ENCODE results near the gene FOXO3. TPM values are rescaled to one million over a fixed set of nuclear protein-coding genes. Genes with fewer than 3 reads are reported as not detected.

FOXO3 gene
- total RNA-seq, 4 donors from 2014 or later: 110 to 176 (median 139) TPM

GRCh38 chr6:108697561-108698161 is 136.9 kb downstream of the FOXO3 start:
- WGBS, 2 donors: 68 to 85% methylated on average over 15 of the region's 15 CpGs

GRCh38 chr6:108698593-108699289 is 138.0 kb downstream of the FOXO3 start:
- peak in 1 of 2 donors; percentile 68 for DNase-seq (ENCODE audit: low spot score in 2 of 2)
- TF ChIP-seq POLR2A (IDR thresholded peaks at IDR 0.05): no peak
- TF ChIP-seq, protein P1, sequence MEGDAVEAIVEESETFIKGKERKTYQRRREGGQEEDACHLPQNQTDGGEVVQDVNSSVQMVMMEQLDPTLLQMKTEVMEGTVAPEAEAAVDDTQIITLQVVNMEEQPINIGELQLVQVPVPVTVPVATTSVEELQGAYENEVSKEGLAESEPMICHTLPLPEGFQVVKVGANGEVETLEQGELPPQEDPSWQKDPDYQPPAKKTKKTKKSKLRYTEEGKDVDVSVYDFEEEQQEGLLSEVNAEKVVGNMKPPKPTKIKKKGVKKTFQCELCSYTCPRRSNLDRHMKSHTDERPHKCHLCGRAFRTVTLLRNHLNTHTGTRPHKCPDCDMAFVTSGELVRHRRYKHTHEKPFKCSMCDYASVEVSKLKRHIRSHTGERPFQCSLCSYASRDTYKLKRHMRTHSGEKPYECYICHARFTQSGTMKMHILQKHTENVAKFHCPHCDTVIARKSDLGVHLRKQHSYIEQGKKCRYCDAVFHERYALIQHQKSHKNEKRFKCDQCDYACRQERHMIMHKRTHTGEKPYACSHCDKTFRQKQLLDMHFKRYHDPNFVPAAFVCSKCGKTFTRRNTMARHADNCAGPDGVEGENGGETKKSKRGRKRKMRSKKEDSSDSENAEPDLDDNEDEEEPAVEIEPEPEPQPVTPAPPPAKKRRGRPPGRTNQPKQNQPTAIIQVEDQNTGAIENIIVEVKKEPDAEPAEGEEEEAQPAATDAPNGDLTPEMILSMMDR (IDR thresholded peaks at IDR 0.05): no peak
- no peak overlapping the region for H3K4me3 ChIP-seq (ENCODE audit: low read depth, poor library complexity, severe bottlenecking)
- 92 to 93% methylated on average over 11 of the region's 11 CpGs for WGBS, 2 donors
- intact Hi-C loops (cut with DNase I; ENCODE audit: low total_unique reads): loop anchor here (5.0 kb wide), 1 partner anchor 1691 kb away; no protein-coding TSS in a partner anchor

More at GRCh38 chr6:108697561-108698161, 136.9 kb downstream of the FOXO3 start:
- intact Hi-C loops (cut with DNase I; ENCODE audit: low total_unique reads): loop anchor here (5.0 kb wide), 1 partner anchor 1690 kb away; no protein-coding TSS in a partner anchor
- peak in 1 of 2 donors; percentile 82 for DNase-seq (ENCODE audit: low spot score in 2 of 2)
- no peak overlapping the region for H3K4me3 ChIP-seq (ENCODE audit: low read depth, poor library complexity, severe bottlenecking)
- TF ChIP-seq POLR2A (IDR thresholded peaks at IDR 0.05): no peak
- TF ChIP-seq, protein P1 (IDR thresholded peaks at IDR 0.05): no peak

DNA sequence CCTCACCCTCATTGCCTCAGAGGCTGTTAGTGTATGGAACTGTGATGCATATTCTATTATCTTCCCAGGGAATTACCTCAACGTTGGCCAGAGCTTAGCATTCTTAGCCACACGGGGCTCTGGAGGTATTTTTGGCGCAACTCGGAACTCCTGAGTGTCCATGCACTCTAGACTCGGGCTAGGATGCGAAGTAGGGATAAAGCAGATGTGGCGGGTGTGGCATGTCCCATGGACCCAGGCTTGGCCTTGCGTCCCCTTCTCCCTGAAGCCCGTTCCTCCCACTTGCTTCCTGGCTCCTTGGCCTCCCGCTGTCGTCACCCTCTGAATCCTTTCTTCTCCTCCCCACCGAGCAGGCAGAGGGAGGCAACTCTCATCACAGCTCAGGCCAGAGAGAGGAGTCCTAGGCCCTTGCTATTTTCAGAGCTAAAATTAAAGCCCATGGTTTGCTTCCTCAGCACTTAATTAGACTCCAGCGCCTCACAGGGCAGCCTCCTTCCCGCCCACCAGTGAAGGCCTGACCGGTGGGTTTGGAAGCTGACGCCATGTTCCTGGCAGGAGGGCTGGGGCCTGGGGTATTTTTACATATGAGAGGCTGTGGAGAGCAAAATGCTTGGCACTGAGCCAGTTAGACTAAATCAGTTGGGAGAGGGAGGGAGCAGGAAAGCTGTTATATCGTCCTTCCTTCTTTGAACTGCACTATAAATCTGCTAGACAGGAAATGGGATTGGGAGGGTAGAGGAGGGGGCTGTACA is 138.7 kb downstream of the FOXO3 start:
- intact Hi-C loops (cut with DNase I; ENCODE audit: low total_unique reads): loop anchor here (5.0 kb wide), 1 partner anchor 1692 kb away; no protein-coding TSS in a partner anchor
- TF ChIP-seq, protein P1 (IDR thresholded peaks at IDR 0.05): no peak
- no peak for TF ChIP-seq POLR2A (IDR thresholded peaks at IDR 0.05)
- WGBS, 2 donors: 85 to 87% methylated on average over 17 of the region's 17 CpGs
- no peak overlapping the region for H3K4me3 ChIP-seq (ENCODE audit: low read depth, poor library complexity, severe bottlenecking)
- DNase-seq (ENCODE audit: low spot score in 2 of 2): peak in 1 of 2 donors; percentile 75

GRCh38 chr6:108702106-108702851 is 141.6 kb downstream of the FOXO3 start:
- intact Hi-C loops (cut with DNase I; ENCODE audit: low total_unique reads): no loop called here
- no peak for DNase-seq (ENCODE audit: low spot score in 2 of 2)
- no peak for TF ChIP-seq POLR2A (IDR thresholded peaks at IDR 0.05)
- TF ChIP-seq, protein P1 (IDR thresholded peaks at IDR 0.05): no peak
- no peak overlapping the region for H3K4me3 ChIP-seq (ENCODE audit: low read depth, poor library complexity, severe bottlenecking)
- WGBS, 2 donors: 94 to 97% methylated on average over 1 of the region's 1 CpG

DNA sequence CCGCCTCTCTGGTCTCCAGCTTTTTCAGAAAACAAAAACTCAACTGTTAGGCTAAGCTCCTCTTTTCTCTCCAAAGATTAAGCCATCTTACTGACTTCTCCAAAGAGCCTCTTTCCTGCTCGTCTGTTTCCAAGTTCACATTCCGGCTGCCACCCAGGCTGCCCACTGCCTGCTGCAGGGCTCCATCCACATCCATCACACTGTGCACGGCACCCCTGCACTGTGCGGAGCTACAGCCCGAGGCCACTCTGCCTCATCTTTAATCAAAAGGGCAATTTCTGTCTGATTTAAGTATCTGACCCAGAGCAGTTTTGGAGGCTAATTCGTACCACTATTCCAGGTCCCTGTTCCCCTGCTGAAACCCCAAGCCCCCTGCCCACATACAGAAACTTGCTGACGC is 145.9 kb downstream of the FOXO3 start:
- WGBS, 2 donors: 88 to 94% methylated on average over 8 of the region's 8 CpGs
- intact Hi-C loops (cut with DNase I; ENCODE audit: low total_unique reads): no loop called here
- DNase-seq (ENCODE audit: low spot score in 2 of 2): no peak
- no peak overlapping the region for H3K4me3 ChIP-seq (ENCODE audit: low read depth, poor library complexity, severe bottlenecking)
- TF ChIP-seq, protein P1 (IDR thresholded peaks at IDR 0.05): no peak
- TF ChIP-seq POLR2A (IDR thresholded peaks at IDR 0.05): no peak

All from lower leg skin (tissue), 4 donors.